Jurkat, Clone E6-1 (cell line): Measurements from ENCODE around the gene MEF2A. TPM values are rescaled to one million over a fixed set of nuclear protein-coding genes. Genes with fewer than 3 reads are reported as not detected.
"Not testable (repeated sequence)": the region's sequence is repeated elsewhere in the genome, so short reads cannot be mapped to it uniquely, and the experiment has no call there.

Experiments
- DNase-seq: peaks from one replicate; pipeline ENCODE4 v3.0.0-alpha.2; 2011; ENCODE audit warnings: low read depth, low spot score
- H3K4me3 ChIP-seq: 2 replicates; pipeline ENCODE4 v1.5.1; 2011; ENCODE audit warnings: mild to moderate bottlenecking, low read length, control low read depth, moderate library complexity
- polyA plus RNA-seq: library from polyadenylated mRNA; unstranded; fragments of >200 nt; gene quantifications from one replicate; pipeline ENCODE4 v1.2.1, GENCODE V29; 2012; ENCODE audit warnings: missing spikeins; ENCODE audit not compliant: insufficient read length, insufficient read depth

The MEF2A gene
- 18.8 TPM for polyA plus RNA-seq

DNA sequence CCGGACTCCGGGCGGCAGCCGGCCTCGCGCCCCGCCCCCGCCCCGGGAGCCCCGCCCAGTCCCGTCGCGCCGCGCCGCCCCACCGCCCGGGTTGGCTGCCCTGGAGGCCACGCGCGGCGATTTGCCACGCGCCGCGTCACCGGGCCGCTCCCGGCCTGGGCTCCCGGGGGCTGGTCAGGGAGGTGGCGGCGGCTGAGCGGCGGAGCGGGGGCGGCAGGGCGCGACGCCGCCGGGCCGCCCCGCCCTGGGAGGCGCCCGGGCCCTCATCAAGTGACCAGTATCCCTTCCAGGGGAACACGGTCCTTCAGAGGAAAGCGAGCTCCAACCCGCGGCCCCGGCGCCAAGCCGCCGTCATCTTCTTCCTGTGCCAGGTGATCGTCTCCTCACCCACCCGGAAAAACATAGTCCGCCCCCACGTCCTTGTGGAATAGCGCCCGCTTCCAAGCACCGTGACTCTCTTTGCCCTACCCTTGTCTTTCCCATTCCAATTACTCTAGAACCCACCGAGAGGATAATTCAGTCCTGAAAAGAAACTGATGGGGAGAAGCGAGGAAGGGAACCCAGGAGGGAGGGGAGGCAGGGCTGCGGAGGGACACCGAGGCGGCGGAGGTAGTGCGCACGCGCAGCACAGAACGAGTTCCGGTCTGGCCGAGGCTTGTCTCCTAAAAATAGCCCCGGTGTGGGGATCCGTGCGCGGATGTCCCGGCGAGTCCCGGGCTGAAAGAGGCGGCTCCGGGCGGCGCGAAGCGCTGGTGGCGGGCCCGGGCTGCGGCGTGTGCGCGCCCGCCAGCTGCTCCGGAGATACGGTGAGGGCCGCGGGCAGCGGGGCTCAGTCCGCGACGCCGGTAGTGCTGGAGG is at the start of gene MEF2A:
TSS of gene MEF2A (plus strand) at position 686 of the 858 bp plus-strand sequence. CDS start 67,136 bp downstream, outside the sequence.
- H3K4me3 ChIP-seq: peak within 1 kb of the TSS; percentile 81
- peak; percentile 91 for DNase-seq

DNA sequence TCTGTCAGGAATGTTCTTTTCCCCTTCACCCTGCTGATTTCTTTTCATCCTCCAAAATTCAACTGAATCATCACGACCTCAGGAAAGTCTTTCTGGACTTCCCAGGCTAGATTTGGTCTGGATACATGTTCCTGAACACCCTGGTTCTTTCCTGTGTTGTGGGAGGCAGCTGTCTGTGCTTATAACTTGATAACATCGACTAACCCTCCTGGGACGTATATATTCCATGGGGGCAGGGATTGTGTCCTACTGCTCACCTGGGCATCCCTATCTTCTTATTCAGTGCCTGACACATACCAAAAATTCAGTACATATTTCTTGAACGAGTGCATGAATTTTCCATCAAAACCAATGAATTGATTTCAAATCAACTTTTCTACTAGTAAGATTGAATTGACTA is 47.6 kb upstream of the MEF2A start:
- H3K4me3 ChIP-seq: no peak overlapping the region
- no peak for DNase-seq

DNA sequence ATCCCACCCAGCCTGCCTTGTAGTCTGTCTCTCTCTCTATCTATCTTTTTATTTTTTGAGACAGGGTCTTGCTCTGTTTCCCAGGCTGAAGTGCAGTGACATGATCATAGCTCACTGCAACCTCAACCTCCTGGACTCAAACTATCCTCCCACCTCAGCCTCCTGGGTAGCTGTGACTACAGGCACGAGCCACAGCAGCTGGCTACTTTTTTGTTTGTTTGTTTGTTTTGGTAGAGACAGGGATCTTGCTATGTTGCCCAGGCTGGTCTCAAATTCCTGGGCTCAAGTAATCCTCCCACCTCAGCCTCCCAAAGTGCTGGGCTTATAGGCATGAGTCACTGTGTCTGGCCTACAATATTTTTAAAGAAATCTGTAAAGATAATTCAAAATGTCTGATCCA is 46.4 kb upstream of the MEF2A start:
- not testable (repeated sequence) for DNase-seq, H3K4me3 ChIP-seq

DNA sequence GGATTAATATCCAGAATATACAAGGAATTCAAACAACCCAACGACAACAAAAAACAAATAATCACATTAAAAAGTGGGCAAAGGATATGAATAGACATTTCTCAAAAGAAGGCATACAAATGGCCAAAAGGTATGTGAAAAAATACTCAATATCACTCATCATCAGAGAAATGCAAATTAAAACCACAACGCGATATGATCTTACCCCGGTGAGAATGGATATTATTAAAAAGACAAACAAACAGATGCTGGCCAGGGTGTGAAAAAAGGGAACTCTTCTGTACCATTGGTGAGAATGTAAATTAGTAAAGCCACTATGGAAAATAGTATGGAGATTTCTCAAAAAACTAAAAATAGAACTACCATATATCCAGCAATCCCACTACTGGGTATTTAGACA is 43.5 kb upstream of the MEF2A start:
- H3K4me3 ChIP-seq: no peak overlapping the region
- no peak for DNase-seq

DNA sequence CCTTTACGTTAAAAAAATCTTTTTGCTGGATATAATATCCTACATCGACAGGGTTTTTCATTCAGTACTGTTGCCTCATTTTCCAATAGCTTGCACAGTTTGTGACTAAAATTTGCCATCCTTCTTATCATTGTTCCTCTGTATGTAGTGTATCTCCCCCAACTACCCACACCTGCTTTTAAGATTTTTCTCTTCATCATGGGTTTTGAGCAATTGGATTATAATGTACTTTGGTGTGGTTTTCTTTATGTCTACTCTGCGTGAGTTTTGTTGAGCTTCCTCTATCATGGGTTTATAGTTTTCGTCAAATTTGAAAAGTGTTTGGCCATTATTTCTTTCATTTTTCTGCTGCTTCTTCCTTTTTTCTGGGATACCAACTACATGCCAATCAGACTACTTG is 39.6 kb upstream of the MEF2A start:
- no peak overlapping the region for H3K4me3 ChIP-seq
- DNase-seq: peak; percentile 87

DNA sequence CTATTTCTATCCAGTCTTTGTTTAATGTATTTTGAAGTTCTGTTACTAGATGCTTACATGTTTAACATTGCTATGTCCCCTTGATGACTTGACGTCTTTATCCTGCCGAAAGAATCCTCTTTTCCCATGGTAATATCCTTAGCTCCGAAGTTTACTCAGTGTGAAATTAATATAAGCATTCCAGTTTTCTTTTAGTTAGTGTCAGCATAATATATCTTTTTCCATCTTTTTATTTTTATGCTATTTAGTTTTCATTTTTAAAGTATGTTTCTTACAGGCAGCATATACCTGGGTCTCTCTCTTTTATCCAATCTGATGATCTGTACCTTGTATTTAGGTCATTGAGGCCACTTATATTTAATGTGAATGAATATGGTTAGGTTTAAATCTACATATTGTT is 39.1 kb upstream of the MEF2A start:
- no peak for DNase-seq
- H3K4me3 ChIP-seq: no peak overlapping the region

DNA sequence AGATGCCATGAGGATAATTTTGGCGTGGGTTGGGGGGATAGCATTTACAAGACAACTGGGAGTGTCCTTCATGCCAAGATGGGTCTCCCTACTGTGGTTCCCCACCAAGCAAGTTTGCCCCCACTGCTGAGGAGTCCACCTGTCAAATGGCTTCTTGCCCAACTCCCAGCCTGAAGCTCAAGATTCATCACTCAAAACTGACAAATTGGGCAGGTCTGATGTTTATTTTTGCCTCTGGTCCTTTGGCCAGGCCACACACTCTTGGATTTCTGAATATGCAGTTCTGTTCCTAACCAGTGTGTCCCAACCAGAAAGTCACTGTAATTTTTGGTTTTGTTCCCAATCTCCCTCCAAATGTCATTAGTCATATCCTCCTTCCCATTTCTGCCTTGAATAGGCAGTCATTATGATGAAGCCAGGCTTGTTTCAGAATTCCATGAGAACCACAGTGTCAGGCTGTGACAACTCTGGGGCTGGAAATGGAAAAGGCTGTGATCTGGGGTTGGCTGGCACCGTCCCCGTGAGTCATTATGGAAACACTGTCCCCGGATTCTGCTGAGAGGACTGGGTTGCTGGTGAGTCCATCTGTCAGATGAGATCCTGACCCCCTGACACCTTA is 29.3 kb upstream of the MEF2A start:
- no peak for DNase-seq
- H3K4me3 ChIP-seq: no peak overlapping the region

DNA sequence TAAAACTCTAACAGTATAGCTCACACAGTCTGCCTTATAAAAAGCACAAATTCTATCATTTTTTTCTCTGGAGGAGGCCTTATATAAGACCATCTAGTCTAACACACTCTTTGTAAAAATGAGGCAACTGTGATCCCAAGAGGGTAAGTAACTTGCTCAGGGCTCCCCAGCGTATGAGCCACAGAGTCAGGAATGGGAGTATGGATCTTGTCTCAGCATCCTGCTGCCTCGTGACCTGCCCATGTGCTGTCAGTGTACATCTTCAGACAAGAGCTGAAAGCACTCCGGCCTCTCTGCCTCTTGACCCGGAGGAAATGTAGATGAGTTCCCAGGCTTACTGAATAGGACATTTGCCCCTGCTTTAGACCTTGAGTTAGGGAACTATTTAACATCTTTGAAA is 28.4 kb upstream of the MEF2A start:
- DNase-seq: no peak
- no peak overlapping the region for H3K4me3 ChIP-seq

DNA sequence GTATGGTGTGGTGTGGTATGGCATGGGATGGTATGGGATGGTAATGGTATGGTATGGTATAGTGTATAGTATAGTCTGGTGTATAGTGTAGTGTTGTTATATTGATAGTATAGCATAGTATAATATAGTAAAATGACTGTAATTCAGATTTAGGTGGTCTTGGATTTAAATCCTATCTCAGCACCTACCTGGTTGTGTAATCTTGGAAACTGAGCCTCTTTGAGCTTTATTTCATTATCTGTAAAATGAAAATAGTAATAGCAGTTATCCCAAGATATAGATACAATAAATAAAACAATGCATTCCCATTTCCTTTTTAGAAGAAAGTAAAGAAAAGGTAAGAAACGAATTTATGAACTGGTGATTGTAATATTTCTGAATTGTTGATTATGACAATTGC is 27.5 kb upstream of the MEF2A start:
- no peak overlapping the region for H3K4me3 ChIP-seq
- no peak for DNase-seq

DNA sequence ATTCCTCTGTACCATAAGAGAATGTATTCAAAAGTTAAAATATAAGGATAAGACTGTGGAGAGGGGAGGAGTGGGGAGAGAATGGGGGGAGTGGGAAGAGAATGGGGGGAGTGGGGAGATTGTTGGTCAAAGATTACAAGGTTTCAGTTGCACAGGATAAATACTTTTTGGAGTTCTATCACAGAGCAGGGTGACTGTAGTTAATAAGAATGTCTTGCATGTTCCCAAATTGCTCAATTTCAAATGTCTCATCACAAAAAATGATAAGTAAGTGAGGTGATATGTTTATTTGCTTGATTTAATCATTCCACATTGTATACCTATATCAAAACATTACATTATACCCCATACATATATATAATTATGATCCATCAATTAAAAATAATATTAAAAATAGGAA is 23.0 kb upstream of the MEF2A start:
- no peak overlapping the region for H3K4me3 ChIP-seq
- no peak for DNase-seq

DNA sequence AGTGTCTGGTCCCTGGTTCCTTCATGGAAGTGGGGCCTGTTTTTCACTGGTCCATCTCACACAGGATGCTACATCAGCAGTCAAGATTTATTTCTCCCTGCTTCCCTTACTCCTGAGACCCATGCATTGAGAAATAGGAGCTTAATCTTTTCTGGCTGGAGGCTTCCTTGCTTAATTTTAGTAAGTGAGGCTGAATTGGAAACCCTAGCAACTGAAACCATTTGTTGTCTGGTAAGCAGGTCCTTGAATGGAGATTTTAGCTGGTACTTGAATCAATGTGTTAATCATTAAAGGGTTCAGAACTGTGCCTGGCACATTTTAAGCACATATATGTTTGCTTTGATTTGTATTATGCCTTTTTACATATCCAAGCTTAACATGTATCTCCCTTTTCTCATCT is 20.2 kb upstream of the MEF2A start:
- no peak overlapping the region for H3K4me3 ChIP-seq
- DNase-seq: no peak

DNA sequence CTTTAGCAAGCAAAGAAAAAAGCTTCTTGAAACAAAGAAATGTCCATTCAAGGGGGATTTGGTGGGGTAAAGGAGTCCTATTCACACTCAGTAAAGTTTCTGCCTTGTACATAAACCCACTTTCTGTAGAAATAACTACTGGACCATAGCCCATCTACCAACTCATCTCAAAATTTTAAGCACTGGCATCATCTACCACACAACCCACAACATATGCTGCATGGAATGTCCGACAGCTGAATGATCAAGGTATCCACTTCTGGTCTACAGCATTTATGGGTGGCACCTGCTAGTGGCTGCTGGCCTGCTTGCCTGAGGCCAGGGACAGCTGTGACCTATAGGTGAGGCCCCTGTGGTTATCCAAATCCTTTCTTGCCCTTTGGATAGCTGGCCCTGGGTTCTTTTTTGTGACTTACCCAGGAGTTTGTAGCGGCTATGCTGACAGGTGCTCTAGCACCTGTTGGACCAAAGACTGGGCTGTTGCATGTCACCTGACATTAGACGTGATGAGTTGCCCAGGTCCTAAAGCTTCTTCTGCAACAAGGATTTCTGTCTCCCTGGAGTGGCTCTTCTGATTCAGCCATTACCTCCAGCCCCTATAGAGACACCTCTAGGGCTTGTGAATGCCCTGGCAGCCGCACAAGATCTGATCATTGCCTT is 19.2 kb upstream of the MEF2A start:
- no peak overlapping the region for H3K4me3 ChIP-seq
- DNase-seq: no peak

DNA sequence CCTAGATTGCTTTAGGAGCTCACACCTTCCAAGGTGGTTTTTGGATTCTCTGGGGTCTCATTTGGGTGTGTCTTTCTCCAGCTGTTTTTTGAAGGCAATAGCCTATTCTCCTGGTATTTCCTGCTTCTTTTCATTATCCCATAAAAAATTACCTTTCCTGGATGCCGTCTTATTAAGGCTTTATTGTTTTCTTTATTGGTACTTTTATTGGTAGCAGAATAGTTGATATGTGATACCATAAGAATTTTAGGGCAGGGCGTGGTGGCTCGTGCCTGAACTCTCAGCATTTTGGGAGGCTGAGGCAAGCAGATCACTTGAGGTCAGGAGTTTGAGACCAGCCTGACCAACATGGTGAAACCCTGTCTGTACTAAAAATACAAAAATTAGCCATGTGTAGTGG is 18.3 kb upstream of the MEF2A start:
- no peak for DNase-seq
- no peak overlapping the region for H3K4me3 ChIP-seq

DNA sequence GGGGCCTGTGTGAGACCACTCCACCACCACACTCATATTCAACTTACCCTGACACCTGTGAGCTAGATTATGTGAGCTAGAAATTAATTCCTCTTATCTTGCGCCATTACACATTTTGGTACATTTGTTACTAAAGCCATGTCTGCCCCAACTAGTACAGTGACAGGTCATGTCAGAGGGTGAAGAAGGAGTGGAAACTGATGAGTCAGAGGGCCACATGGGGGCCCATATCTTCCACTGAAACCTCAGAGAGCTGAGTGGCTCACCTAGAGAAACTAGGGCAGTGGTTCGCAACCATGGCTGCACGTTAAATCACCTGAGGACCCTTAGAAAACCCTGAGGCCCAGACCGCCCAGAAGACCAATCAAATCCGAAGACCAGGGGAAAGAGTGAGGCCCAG is 15.7 kb upstream of the MEF2A start:
- no peak overlapping the region for H3K4me3 ChIP-seq
- no peak for DNase-seq

DNA sequence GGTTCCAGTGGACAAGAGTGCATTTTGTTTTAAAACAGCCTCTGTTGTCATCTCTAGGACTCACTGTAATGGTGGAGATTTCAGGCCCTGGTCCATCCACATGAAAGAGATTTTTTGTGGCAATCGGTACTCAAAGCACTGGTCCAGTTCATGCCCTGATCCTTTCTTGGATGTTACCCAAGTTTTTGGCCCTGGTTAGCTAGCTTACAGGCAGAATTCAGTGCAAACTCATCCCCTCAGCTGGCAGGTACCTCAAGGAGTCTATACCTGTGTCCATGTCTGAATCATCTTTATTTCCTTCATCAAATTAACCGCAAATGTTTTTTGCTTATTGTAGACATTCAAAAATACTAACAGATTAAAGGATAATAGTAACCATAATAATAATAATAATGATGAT is 13.7 kb upstream of the MEF2A start:
- no peak overlapping the region for H3K4me3 ChIP-seq
- DNase-seq: no peak

DNA sequence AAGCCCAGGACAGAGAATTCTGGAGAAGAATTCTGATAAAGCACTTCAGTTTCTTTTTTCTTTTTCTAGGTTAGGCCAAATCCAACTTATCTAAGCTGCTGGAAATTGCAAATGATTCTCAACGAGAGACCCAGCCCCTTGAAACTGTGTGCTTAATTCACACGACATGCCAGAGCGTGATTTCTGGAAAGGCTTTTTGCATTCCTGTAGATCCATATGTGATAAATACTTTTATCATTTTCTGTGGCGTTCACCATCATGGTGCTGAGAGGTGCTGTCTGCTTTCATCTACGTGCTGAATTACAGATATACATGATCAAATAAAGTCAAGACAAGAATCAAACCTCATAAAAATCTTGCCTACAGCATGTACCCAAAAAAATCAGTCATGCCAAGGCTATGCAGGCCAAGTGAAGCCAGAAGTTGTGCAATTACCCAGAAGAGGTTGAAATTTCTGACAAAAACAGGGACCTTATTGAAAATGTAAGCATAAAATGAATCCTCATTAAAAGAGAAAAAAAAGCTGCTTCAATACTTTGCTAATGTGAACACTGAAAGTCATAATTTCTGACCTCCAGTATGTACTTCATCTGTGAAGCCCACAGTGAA is 10.8 kb upstream of the MEF2A start:
- no peak for DNase-seq
- H3K4me3 ChIP-seq: no peak overlapping the region

DNA sequence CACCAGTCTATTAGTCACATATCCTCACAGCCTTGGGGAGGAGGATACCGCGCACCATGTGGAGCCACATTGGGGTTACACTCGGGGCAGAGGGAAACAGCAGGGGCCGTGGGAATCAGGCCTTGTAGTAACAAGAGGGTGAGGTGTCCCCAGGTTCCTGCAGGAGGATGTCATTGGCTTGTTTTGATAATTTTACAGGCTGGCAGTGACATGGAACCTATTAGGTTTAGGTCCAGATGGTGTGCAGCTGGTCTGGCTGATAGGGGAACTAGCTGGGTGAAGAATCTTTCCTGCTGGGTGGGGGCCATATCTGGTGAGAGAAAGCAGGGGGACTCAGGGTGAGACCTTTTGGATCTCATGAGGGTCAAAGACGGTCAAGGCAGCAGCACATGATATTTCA is 9.8 kb upstream of the MEF2A start:
- DNase-seq: no peak
- H3K4me3 ChIP-seq: no peak overlapping the region

DNA sequence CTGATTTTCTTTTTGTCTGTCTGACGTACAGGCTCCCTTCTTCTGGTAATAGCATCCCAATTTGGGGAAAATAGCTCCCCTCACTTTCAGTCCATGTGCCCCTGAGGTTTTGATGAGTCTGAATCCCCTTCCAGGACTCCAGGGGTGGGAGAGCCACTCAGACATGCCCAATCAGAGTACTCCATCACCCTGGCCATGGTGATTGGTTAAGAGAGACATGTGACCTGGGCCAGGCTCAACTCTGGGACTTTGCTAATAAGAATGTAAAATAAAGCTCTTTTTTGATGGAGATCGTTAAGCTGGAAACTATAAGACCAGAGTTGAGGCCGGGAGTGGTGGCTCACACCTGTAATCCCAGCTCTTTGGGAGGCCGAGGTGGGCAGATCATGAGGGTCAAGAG is 9.2 kb upstream of the MEF2A start:
- no peak overlapping the region for H3K4me3 ChIP-seq
- no peak for DNase-seq

DNA sequence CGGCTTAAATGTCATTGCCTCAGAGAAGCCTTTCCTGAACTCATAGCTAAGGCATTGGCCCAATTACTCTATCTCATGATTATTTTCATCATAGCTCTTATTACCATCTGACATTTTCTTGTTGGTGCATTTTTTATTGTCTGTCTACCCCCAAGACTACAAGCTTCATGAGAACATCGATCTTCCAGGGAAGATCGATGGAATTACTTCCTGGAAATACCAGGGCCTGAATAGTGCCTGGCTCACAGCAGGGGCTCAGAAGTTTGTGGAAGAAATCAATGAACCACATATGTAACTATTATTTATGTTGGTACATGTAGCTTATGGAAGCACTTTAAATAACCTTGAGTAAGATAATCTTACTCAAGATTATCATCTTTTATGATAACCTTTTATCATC is 7.7 kb upstream of the MEF2A start:
- DNase-seq: no peak
- H3K4me3 ChIP-seq: no peak overlapping the region

DNA sequence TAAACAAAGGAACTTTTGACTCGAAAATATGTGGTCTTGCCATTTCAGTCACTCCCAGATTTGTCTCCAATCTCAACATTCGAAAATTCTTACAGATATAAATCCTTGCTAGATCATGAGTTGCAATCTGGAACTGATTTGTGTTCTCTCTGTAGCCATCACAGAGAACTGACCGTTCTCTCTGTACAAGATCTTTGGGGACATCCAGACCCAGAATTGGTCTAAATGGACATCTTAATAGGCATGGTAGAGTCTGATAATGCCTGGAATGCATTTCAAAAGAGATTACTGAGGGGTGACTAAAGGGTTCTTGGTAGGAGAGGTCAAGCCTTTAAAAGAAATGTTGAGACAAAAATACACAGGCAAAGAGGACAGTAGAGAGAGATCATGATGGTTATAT is 7.2 kb upstream of the MEF2A start:
- no peak for DNase-seq
- no peak overlapping the region for H3K4me3 ChIP-seq
